Colonic mucosa (tissue), 4 donors: ENCODE results near the gene DEGS1. TPM values are rescaled to one million over a fixed set of nuclear protein-coding genes. Genes with fewer than 3 reads are reported as not detected.

Experiments used
- DNase-seq: peaks from one replicate; pipeline ENCODE4 v3.0.0-alpha.2; 2020
- H3K27ac ChIP-seq: fragments of 200-600 bp; one replicate; pipeline ENCODE4 v1.8.0; 2021
- H3K27me3 ChIP-seq: fragments of 200-600 bp; one replicate; pipeline ENCODE4 v1.8.0; 2021
- H3K36me3 ChIP-seq: fragments of 200-600 bp; one replicate; pipeline ENCODE4 v1.8.0; 2021
- H3K4me1 ChIP-seq: fragments of 200-600 bp; one replicate; pipeline ENCODE4 v1.8.0; 2021; ENCODE audit warnings: mild to moderate bottlenecking
- H3K4me3 ChIP-seq: fragments of 200-600 bp; one replicate; pipeline ENCODE4 v1.8.0; 2021
- H3K9ac ChIP-seq, 2 donors: one replicate each; pipeline ENCODE4 v1.7.0; 2013; ENCODE audit warnings: control low read depth in 2 of 2, low read depth in 2 of 2, low read length in 2 of 2
- H3K9me3 ChIP-seq: fragments of 200-600 bp; one replicate; pipeline ENCODE4 v1.8.0; 2021
- CTCF ChIP-seq: fragments of 200-600 bp; IDR thresholded peaks from one replicate; pipeline ENCODE4 v1.8.0; 2022; ENCODE audit warnings: antibody characterized with exemption, mild to moderate bottlenecking
- intact Hi-C: fragments of 100-400 bp; cut with DNase I; formaldehyde crosslinking; loops from one replicate; pipeline ENCODE4 v1.14.1; 2022
- total RNA-seq, 2 donors: library from RNA; stranded (reverse); fragmentation: NEBNext Ultra II Directional in 1 of 2; extraction: Animal tissue kit (Norgen Biotek cat#: 25700) in 1 of 2; gene quantifications; one replicate each; pipeline ENCODE4 v1.2.1, GENCODE V29; 2021
- donor health status: healthy.
- donor health status: DM: no; HTN: no; CAD: no.
- donor health status: DM: no; HTN: no; CAD: no.

The DEGS1 gene
- total RNA-seq, 2 donors from 2014 or later = 13.3 to 36.8 TPM

- Histone ChIP-seq H3K36me3 (no peaks in the 10 kb centered on the region), H3K27ac (no peak overlapping the region), H3K4me1 (peaks cover 5% of the 10 kb centered on the region), H3K9ac (no peak overlapping the region), H3K27me3 (no peaks in the 10 kb centered on the region), H3K9me3 (no peaks in the 10 kb centered on the region), H3K4me3 (no peak overlapping the region)
- TF ChIP-seq CTCF = no peak
- no peak for DNase-seq
- intact Hi-C loops = loop anchor here (10.0 kb wide), 1 partner anchor 156 kb away; the partner anchor contains the start of gene NVL
Measured at GRCh38 chr1:224178894-224179293, 4.1 kb upstream of the DEGS1 start.

- Histone ChIP-seq H3K27me3 (no peaks in the 10 kb centered on the region), H3K4me1 (peaks cover 5% of the 10 kb centered on the region), H3K36me3 (no peaks in the 10 kb centered on the region), H3K9ac (no peak overlapping the region), H3K27ac (no peak overlapping the region), H3K4me3 (no peak overlapping the region), H3K9me3 (no peaks in the 10 kb centered on the region)
- no peak for TF ChIP-seq CTCF
- no peak for DNase-seq
- intact Hi-C loops = no loop called here
Measured at GRCh38 chr1:224180783-224181452, 2.1 kb upstream of the DEGS1 start.

DNA sequence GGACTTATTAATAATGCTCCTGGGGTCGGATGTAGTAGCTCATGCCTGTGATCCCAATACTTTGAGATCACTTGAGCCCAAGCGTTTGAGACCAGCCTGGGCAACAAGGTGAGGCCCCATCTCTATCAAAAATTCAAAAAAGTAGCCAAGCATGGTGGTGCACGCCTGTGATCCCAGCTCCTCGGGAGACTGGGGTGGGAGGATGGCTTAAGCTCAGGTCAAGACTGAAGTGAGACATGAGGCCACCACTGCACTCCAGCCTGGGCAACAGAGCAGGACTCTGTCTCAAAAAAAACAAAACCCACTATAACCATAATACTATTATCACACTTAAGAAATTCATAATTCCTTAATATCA, 1.6 kb upstream of the DEGS1 start:
- Histone ChIP-seq H3K27me3 (no peaks in the 10 kb centered on the region), H3K9me3 (no peaks in the 10 kb centered on the region), H3K9ac (no peak overlapping the region), H3K36me3 (no peaks in the 10 kb centered on the region), H3K4me1 (peaks cover 5% of the 10 kb centered on the region), H3K4me3 (no peak overlapping the region), H3K27ac (no peak overlapping the region)
- intact Hi-C loops = no loop called here
- DNase-seq = no peak
- TF ChIP-seq CTCF = no peak

- intact Hi-C loops = no loop called here
- no peak for TF ChIP-seq CTCF
- Histone ChIP-seq H3K36me3 (no peaks in the 10 kb centered on the region), H3K9me3 (no peaks in the 10 kb centered on the region), H3K4me3 (peak overlapping the region; percentile 96), H3K27me3 (no peaks in the 10 kb centered on the region), H3K4me1 (peaks cover 5% of the 10 kb centered on the region), H3K9ac (peak overlapping the region; percentile 85 to 96), H3K27ac (peak overlapping the region; percentile 98)
- DNase-seq = peak; percentile 24
Measured at GRCh38 chr1:224182057-224182865, 779 bp upstream of the DEGS1 start.

GRCh38 chr1:224183591-224184312, 712 bp downstream of the DEGS1 start:
- intact Hi-C loops = no loop called here
- H3K9me3 ChIP-seq = no peaks in the 10 kb centered on the region

More at GRCh38 chr1:224183591-224184312, 712 bp downstream of the DEGS1 start:
- Histone ChIP-seq H3K27me3 (no peaks in the 10 kb centered on the region), H3K9ac (peak overlapping the region; percentile 84 to 96), H3K36me3 (no peaks in the 10 kb centered on the region), H3K27ac (peak overlapping the region; percentile 98), H3K4me3 (peak overlapping the region; percentile 96), H3K4me1 (peaks cover 5% of the 10 kb centered on the region)
- peak; percentile 63 for DNase-seq
- no peak for TF ChIP-seq CTCF
